Measurements from ENCODE around the gene CCDC187. TPM values are rescaled to one million over a fixed set of nuclear protein-coding genes. Genes with fewer than 3 reads are reported as not detected.

Gene CCDC187
- total RNA-seq, 6 donors from 2014 or later, result 0.17 to 22.3 (median 10.0) TPM

- no peak for ATAC-seq (ENCODE audit: low FRiP score in 2 of 2)
- Histone ChIP-seq H3K4me3 (no peak overlapping the region), H3K27me3 (no peaks in the 10 kb centered on the region), H3K27ac (no peak overlapping the region), H3K36me3 (no peaks in the 10 kb centered on the region), H3K4me1 (no peaks in the 10 kb centered on the region), H3K9me3 (no peaks in the 10 kb centered on the region)
- 93% methylated on average over 6 to 19 of the region's 30 CpGs for WGBS, 2 donors
- peak in 1 of 2 donors; percentile 76 for DNase-seq
- TF ChIP-seq POLR2AphosphoS5 (IDR thresholded peaks at IDR 0.05) (no peak), CTCF (IDR thresholded peaks at IDR 0.05) (no peak), EP300 (IDR thresholded peaks at IDR 0.05) (no peak), POLR2A (IDR thresholded peaks at IDR 0.05) (no peak)
Observed at GRCh38 chr9:136289651-136290507, 14.0 kb downstream of the CCDC187 start.

- TF ChIP-seq POLR2AphosphoS5 (IDR thresholded peaks at IDR 0.05) (no peak), POLR2A (IDR thresholded peaks at IDR 0.05) (no peak), CTCF (IDR thresholded peaks at IDR 0.05) (no peak), EP300 (IDR thresholded peaks at IDR 0.05) (no peak)
- Histone ChIP-seq H3K9me3 (no peaks in the 10 kb centered on the region), H3K27ac (no peak overlapping the region), H3K4me1 (peaks cover 5 to 7% (median 6%) of the 10 kb centered on the region in 4 donors), H3K4me3 (no peak overlapping the region), H3K36me3 (no peaks in the 10 kb centered on the region), H3K27me3 (no peaks in the 10 kb centered on the region)
- 41 to 54% methylated on average over 18 to 21 of the region's 21 CpGs for WGBS, 2 donors
- ATAC-seq (ENCODE audit: low FRiP score in 2 of 2), result no peak
- peak in 1 of 2 donors; percentile 61 for DNase-seq
Observed at GRCh38 chr9:136287960-136288753, 15.7 kb downstream of the CCDC187 start.

- ATAC-seq (ENCODE audit: low FRiP score in 2 of 2) (no peak), DNase-seq (no peak)
- no peaks in the 10 kb centered on the region for H3K27me3 ChIP-seq
- no peaks in the 10 kb centered on the region for H3K36me3 ChIP-seq
- H3K27ac ChIP-seq, result no peak overlapping the region
- H3K9me3 ChIP-seq, result no peaks in the 10 kb centered on the region
- H3K4me3 ChIP-seq, result no peak overlapping the region
- WGBS, 2 donors, result 83 to 86% methylated on average over 13 of the region's 13 CpGs
- TF ChIP-seq EP300 (IDR thresholded peaks at IDR 0.05), result no peak
- TF ChIP-seq POLR2AphosphoS5 (IDR thresholded peaks at IDR 0.05), result no peak
- no peak for TF ChIP-seq CTCF (IDR thresholded peaks at IDR 0.05)
- TF ChIP-seq POLR2A (IDR thresholded peaks at IDR 0.05), result no peak
- peaks cover 5 to 12% (median 8%) of the 10 kb centered on the region in 4 donors for H3K4me1 ChIP-seq
Observed at GRCh38 chr9:136286987-136287379, 16.9 kb downstream of the CCDC187 start.

- Histone ChIP-seq H3K9me3 (no peaks in the 10 kb centered on the region), H3K4me3 (no peak overlapping the region), H3K27ac (no peak overlapping the region), H3K27me3 (no peaks in the 10 kb centered on the region), H3K36me3 (no peaks in the 10 kb centered on the region), H3K4me1 (peaks cover 5 to 12% (median 8%) of the 10 kb centered on the region in 4 donors)
- ATAC-seq (ENCODE audit: low FRiP score in 2 of 2), result no peak
- TF ChIP-seq EP300 (IDR thresholded peaks at IDR 0.05) (no peak), CTCF (IDR thresholded peaks at IDR 0.05) (no peak), POLR2AphosphoS5 (IDR thresholded peaks at IDR 0.05) (no peak), POLR2A (IDR thresholded peaks at IDR 0.05) (no peak)
- DNase-seq, result peak in 1 of 2 donors; percentile 75
- 85 to 87% methylated on average over 19 to 27 of the region's 30 CpGs for WGBS, 2 donors
Observed at GRCh38 chr9:136286359-136286986, 17.4 kb downstream of the CCDC187 start.

Measured in upper lobe of left lung (tissue), 6 donors.